SW 1271 (cell line): Measurements from ENCODE around the gene NBPF3.

Experiments
- DNase-seq, 2 experiments: peaks; one replicate each; lab custom pipeline; 2025; lab: John Stamatoyannopoulos, UW

The NBPF3 gene

GRCh38 chr1:21494196-21494595 is 54.3 kb downstream of the NBPF3 start:
- no peak for DNase-seq

- no peak for DNase-seq
These were observed 55.4 kb downstream of the NBPF3 start for GRCh38 chr1:21495225-21495820.

DNA sequence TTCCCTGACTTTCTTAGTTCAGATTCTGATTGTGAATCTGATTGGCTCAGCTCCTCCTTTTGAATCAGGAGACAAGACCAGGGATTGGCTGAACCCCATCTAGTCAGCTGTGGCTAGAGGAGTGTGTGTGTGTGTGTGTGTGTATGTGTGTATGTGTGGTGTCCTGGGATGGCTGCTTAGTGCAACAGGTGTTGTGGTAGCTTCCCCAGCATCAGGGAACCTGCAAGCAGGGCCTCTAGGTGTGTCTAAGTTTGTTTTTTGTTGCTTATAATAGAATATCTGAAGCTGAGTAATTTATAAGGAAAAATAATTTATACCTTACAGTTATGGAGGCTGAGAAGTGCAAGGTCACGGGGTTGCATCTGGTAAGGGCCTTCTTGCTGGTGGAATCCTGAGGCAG is 56.1 kb downstream of the NBPF3 start:
- no peak for DNase-seq

DNA sequence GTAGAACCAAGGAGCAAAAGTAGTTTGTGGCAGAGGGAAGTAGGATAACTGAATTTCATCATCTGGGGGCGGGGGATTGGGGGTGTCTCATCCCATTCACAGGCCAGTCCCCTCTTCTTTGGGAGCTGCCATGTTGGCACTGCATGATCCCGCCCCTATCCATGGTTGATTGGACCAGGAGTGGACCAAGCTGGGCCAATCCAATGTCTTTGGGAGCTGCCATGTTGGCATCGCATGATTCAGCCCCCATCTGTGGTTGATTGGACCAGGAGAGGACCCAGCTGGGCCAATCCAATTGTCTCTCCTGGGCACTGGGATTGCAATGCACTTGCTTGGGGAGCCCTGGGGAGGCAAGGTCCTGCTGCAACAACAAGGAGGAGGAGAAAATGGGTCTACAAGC is 56.9 kb downstream of the NBPF3 start:
- DNase-seq, result no peak

DNA sequence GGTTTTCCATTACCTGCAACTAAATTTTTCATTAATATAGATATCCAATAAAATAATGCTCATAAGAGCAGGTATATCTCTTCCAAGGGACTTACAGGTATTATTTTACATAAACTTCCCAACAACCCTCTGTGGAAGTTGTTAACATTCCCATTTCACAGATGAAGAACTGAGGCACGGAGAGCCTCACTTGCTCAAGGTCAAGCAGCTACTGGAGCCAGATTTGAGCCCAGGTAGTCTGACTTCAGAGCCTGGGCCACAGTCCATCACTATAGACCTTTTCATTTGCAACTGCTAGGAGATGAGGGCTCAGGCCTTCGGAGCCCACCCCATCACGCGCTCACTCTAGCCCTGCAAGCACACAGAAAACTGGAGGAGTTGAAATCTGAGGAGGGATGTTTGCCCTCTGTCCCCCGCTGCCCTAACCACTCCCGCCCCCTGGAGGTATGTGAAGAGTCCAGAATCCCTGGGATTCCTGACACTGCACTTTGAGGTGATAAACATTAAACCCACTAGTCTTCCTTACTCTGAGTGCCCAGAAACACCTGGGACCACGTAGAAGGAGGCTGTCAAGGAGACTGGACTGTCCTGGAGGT is 57.6 kb downstream of the NBPF3 start:
- no peak for DNase-seq

GRCh38 chr1:21499283-21499950 is 59.5 kb downstream of the NBPF3 start:
- DNase-seq, result no peak

DNA sequence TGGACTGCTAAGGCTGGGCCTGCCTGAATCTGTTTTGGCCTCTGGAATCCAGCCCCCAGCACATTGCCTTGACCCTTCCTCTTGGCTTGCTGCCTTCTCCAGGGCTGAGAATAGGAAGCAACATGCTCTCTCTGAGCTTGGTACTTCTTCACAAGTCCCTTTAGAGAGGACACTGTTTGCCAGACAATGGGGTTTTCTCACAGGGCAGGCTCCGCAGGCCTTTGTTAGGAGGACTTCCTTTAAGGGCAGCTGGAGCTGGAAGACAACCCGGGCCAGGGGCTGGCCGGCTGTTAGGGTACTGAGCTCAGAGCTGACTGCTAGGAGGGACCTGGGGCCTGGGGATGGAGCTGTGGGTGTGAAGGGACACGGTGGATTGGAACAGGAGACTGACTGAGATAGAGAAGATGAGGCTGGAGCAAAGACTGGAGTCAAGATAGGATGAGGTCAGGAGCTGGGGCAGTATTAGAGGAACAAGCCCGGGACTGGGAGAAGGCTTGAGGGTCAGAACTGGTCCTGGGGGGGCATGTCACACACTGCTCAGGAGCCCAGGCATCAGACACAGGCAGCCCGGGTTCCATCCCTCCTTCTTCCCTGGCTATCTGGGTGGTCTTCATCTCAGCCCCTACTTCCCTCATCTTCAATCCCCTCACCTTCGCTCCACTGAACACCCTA is 63.9 kb downstream of the NBPF3 start:
- no peak for DNase-seq

- no peak for DNase-seq
These were observed 66.9 kb downstream of the NBPF3 start for GRCh38 chr1:21506804-21507203.

GRCh38 chr1:21507511-21508270 is 67.8 kb downstream of the NBPF3 start:
- DNase-seq, result no peak

- no peak for DNase-seq
These were observed 68.8 kb downstream of the NBPF3 start for GRCh38 chr1:21508580-21509350.

- DNase-seq, result no peak
These were observed 69.6 kb downstream of the NBPF3 start, which contains the start of gene ALPL for GRCh38 chr1:21509351-21510112. Gene ALPL (plus strand): TSS chr1:21509423. CDS start chr1:21554082, 44,659 bp downstream.

DNA sequence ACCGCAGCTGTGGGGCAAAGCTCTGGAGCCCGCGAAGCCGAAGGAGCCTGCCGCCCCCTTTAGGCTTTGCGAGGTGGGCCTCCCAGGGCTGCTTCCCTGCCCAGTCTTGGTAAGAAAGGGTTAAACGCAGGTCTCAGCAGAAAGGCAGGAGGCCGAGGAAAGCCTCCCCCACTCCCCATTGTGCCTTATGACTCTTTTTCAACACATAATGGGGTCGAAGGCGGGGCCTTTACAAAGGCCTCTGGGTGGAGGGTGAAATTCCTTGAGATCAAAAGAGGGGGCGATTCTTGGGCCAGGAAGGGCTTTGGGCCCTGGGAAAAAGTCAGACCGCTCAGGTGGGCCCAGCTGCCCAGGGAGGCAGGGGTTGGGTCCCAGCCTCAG is 70.2 kb downstream of the NBPF3 start:
- no peak for DNase-seq

GRCh38 chr1:21510885-21511578 is 71.1 kb downstream of the NBPF3 start:
- peak in 1 of 2 experiments; percentile 8 for DNase-seq

DNA sequence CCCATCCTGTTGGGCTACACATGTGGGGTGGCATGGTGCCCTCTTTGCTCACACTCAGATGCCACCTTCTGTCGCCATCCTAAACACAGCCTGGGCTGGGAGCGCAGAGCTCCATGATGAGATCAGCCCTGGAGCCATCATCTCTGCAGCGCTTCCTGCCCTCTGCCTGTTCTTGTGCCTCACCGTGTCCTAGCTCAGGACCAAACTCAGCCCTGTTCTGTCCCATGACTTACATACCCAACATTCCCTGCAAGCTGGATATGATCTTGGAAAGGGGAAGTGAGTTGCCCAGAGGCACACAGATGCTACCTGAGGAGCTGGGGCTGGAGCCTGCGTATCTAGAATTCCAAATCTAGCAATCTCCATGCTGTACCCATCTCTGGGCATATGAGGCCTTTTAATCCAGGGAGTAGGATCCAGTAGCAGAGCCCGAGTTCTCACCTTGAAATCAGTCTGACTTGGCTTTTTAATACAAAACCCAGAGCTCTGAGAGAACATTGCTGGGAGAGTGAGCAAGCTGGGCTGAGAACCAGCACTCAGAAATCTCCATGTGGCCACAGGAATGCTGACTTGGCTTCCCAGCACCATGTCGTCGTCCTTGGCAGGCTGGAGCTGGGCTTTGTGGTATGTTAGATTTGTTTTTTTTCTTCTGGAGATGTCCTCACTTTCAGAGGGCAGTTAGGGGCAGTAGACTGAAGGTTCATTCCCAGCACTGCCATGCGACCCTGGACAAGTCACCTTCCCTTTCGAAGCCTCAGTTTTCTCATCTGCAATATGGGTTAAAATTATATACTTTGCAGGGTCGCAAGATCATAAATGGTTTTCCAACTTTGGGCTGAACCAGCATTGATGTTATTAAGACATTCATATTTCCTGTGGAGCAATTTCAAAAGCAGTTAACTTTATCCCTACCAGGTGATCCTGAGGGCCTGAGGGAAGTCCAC is 71.9 kb downstream of the NBPF3 start:
- no peak for DNase-seq

DNA sequence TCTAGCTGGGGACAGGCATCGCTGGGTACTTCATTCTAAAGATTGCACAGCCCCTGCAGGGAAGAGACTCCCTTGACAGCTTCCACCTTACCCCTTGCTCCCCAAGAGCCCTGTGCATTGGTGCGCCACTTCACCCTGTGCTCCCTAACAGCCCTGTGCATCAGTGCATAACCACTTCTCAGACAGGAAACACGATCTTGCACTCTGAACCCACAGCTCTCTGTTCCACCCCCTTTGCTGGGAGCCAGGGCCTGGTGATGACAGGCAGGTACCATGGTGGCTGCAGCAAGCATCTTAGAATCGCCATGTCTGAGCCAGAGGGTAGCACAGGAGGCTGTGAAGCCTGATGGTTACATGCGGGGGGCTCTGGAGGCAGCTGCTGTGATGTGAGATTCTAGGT is 74.3 kb downstream of the NBPF3 start:
- DNase-seq, result no peak

DNA sequence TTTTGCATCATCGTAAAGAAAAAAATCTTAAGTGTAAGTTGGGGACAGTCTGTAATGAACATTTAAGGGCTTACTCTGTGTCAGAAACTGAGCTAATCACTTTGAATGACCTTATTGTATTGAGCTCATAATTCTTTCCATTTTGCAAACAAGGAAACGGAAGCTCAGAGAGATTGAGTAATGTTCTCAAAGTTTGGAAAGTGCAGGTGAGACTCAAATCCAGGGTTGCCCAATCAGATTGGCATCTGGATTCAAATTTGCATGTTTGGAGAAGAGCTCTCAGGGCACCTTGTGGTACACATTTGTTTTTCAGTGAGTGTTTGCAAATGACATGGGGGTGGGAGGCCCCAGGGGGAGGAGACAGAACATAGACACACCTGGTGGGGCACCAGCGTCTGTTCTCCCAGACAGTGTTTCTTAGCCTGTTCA is 77.2 kb downstream of the NBPF3 start:
- DNase-seq, result no peak

DNA sequence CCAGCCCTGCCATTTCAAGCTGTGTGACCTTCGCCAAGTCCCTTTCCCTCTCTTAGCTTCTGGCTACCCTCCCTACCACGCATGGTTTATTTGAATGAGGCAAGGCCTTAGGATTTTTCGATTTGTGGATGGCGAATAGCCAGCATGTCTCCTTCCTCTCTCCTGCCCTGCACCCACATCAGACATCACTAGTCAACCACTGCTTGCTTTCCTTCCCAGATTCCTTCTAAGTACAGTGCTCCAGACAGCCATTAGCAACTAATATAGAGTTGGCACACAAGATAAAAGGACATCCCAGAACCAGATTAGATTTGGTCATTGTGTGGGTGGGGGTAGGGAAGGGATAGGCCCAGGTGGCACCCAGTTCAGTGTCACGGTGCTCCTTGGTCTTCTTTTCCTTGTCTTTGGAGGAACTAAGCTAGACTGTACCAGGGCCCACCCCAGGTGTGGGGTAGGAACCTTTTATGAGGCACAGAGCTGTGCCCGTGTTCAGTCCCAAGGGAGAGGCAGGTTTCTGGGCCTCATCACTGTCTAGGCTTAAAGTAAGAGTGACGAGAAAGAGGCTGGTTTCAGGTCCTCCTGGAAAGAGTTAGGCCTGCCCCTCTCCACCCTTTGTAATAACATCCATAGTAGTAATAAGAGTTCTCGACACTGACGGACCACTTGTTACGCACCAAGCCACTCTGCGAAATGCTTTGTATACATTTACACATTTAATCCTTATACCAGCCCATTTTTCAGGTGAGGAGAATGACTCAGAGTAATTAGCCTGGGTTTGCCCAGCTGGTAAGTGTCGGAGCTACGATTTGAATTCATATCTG is 77.9 kb downstream of the NBPF3 start:
- no peak for DNase-seq
